Left ventricle myocardium superior (tissue), 1 donor: Measurements from ENCODE around the gene MYRIP. TPM values are rescaled to one million over a fixed set of nuclear protein-coding genes. Genes with fewer than 3 reads are reported as not detected.
"Not testable (repeated sequence)": the region's sequence is repeated elsewhere in the genome, so short reads cannot be mapped to it uniquely, and the experiment has no call there.

ENCODE experiments used
- ATAC-seq: fragments of 200-7000 bp; cut with Tn5 transposase; one replicate; pipeline ENCODE4 v1.9.1; 2020; ENCODE audit warnings: mild to moderate bottlenecking, moderate library complexity
- DNase-seq: peaks from one replicate; pipeline ENCODE4 v3.0.0-alpha.2; 2020
- intact Hi-C: fragments of 100-400 bp; cut with micrococcal nuclease; formaldehyde crosslinking; loops from one replicate; pipeline ENCODE4 v1.11.0; 2022
- long read RNA-seq: library from polyadenylated mRNA; unstranded; transcript quantifications from one replicate; pipeline ENCODE4 v2.0.0, GENCODE V29; 2021
- total RNA-seq: library from RNA; stranded (reverse); fragmentation: NEBNext Ultra II Directional; extraction: Animal tissue kit (Norgen Biotek cat#: 25700); gene quantifications from one replicate; pipeline ENCODE4 v1.2.1, GENCODE V29; 2021
- donor health status: DM: no; HTN: yes; CAD: no; lungs with severe emphysema.

MYRIP gene
- total RNA-seq = 0.84 TPM
- long read RNA-seq, partial matches to known transcripts = 1 of 10 reads
- long read RNA-seq, other reads (novel, unspliced or antisense) = 9 of 10 reads

DNA sequence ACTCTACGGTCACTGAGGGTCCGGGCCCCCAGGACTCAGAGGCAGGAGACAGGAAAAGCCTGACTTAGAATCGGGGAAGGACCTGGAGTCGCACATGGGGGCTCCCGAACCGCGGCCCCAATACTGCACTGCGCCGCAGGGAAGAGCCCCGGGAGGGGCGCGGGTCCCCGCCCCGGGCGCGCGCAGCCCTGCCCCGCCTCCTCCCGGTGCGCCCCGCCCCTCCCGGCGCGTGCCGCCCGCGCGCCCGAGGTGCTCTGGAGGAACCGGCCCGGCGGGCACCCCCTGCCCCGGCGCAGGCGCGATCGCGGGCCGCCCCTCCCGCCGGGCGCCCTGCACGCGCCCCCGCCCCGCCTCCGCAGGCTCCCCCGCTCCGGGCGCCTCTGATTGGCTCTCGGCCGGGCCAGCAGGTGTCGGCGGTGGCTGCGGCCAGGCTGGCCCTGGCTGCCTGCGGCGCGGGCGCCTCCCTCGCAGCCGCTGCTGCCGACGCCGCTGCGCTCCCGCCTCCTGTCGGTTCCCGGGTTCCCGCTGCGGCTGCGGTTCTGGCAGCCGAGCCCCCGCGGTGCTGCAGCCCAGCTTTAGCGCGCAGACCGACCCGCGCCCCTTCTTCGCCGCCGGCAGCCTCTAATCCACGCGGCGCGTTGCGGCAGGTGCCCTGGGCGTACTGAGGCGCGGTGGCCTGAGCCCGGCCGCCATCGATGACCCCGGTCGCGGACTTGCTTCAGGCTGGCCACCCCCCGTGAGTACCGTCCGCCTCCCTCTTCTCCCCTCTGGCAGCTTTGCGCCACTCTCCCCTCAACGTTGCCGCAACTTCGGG is at the start of gene MYRIP:
Gene MYRIP, plus strand, starts transcription at position 429 of the 814 bp plus-strand sequence. CDS start 91,208 bp downstream, outside the sequence.
- intact Hi-C loops = no loop called here
- peak; percentile 79 for DNase-seq
- ATAC-seq = peak; percentile 94

DNA sequence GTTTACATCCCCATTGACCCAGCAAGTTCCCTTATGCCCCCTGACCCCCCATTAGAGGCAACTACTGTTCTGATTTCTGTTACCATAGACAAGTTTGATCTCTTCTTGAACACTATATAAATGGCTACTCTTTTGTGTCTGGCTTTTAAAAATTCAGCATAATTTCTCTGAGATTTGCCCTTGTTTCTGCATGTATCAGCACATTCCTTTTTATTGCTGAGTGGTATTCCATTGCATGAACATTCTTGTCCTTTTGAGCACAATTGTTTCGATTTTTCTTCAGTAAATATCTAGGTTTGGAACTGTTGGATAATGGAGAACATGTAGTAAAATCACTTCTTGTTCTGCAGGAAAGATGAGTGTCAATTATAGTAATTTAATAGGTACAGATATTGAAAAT is 49.1 kb upstream of the MYRIP start:
- DNase-seq (no peak), ATAC-seq (no peak)
- intact Hi-C loops = no loop called here

GRCh38 chr3:39762537-39763070 is 46.8 kb upstream of the MYRIP start:
- ATAC-seq = no peak
- intact Hi-C loops = no loop called here
- DNase-seq = no peak

GRCh38 chr3:39763390-39763789 is 46.0 kb upstream of the MYRIP start:
- ATAC-seq (no peak), DNase-seq (no peak)
- intact Hi-C loops = no loop called here

- DNase-seq = no peak
- intact Hi-C loops = no loop called here
- ATAC-seq = no peak
Observed at GRCh38 chr3:39765575-39765974, 43.8 kb upstream of the MYRIP start.

GRCh38 chr3:39766433-39766832 is 43.0 kb upstream of the MYRIP start:
- intact Hi-C loops = no loop called here
- DNase-seq (no peak), ATAC-seq (no peak)

DNA sequence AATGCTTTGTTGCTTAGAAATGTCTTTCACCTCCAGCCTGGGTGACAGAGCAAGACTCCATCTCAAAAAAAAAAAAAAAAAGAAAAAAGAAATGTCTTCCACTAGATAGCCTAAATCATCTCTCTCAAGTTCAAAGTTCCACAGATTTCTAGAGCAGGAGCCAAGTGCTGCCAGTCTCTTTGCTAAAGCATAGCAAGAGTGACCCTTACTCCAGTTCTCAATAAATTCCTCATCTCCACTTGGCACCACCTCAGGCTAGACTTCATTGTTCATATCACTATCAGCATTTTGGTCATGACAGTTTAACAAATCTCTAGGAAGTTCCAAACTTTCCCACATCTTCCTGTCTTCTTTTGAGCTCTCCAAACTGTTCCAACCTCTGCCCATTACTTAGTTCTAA is 42.5 kb upstream of the MYRIP start:
- DNase-seq, ATAC-seq, intact Hi-C loops: not testable (repeated sequence)

DNA sequence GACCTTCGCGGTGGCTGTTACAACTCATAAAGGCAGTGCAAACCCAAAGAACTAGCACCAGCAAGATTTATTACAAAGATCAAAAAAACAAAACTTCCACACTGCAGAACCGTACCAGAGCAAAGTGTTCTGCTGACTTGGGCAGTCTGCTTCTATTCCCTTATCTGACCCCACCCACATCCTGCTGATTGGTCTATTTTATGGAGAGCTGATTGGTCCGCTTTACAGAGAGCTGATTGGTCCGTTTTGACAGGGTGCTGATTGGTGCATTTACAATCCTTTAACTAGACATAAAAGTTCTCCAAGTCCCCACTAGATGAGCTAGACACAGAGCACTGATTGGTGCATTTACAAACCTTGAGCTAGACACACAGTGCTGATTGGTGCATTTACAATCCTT is 31.2 kb upstream of the MYRIP start:
- intact Hi-C loops = not testable (repeated sequence)

GRCh38 chr3:39779511-39780230 is 29.7 kb upstream of the MYRIP start:
- intact Hi-C loops = no loop called here
- ATAC-seq = no peak
- no peak for DNase-seq

More for the DNA sequence above, 31.2 kb upstream of the MYRIP start:
- DNase-seq, ATAC-seq: not testable (repeated sequence)

GRCh38 chr3:39780352-39780751 is 29.1 kb upstream of the MYRIP start:
- intact Hi-C loops = no loop called here
- ATAC-seq = no peak
- DNase-seq = no peak

DNA sequence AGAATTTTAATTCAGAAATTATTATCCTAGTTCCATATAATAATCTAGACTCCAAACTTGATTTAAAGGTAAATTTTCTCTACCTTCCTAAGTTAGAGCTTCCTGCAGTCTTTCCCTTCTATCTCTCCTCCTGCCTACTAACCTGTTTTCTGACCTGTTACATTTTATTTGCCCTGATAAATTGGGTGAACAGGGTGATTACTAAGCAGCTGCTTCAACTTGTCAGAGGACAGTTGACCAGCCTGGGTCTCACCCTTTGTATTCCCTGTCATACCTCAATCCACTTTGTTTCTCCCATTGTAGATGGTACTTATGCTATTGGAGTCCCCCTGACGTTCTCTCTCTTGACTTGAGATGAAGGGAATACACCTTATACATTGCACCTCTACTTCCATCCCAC is 28.4 kb upstream of the MYRIP start:
- intact Hi-C loops = no loop called here
- ATAC-seq (no peak), DNase-seq (no peak)

- DNase-seq = no peak
- intact Hi-C loops = no loop called here
- ATAC-seq = no peak
Observed at GRCh38 chr3:39781632-39782031, 27.8 kb upstream of the MYRIP start.

- intact Hi-C loops = no loop called here
- ATAC-seq = no peak
Observed at GRCh38 chr3:39783680-39784079, 25.7 kb upstream of the MYRIP start.

DNA sequence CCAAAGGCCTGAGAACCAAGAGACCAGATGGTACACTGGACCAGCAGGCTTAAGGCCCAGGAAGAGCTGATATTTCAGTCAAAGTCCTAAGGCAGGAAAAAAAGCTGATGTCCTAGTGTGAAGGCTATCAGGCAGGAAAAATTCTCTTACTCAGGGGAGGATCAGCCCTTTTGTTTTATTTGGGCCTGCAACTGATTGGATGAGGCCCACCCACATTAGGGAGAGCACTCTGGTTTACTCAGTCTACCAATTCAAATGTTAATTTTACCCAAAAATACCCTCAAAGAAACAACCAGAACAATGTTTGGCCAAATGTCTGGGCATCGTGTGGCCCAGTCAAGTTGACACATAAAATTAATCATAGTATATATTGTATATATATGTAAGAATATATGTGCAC is 24.5 kb upstream of the MYRIP start:
- DNase-seq (no peak), ATAC-seq (no peak)
- intact Hi-C loops = no loop called here

More at GRCh38 chr3:39783680-39784079, 25.7 kb upstream of the MYRIP start:
- DNase-seq = no peak

DNA sequence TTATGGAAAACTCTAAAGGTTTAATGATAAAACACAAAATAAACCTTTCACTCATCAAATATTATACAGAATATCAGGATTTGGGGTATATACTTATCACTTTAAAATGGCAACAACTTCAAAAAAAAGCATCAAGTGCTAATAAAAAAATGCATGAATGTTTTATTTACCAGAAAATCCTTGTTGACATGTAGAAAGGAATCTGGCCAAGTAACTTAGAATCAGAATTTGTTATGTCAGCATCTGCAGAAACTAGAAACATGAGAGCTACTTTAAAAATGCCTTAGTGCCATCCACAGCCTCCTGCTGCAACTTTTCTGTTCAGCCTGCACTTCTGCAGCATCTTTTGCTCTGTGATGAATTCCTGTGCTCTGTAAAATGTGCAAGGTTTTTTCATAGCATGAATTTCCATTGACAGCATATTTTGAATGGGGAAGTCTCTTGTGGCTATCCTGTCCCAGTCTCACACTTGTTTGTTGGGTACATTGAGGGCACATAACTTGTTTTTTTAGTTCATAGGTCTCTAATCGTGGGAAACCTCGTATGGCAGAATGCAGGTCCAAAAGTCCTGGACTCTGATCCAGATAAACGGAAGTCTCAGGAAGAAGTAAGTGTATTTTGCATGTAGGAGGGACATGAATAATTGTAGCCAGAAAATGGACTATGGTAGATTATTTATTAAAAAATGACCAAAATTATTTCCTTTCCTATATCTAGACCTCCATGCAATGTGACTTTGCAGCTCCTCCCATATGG is 21.1 kb upstream of the MYRIP start:
- no peak for DNase-seq
- intact Hi-C loops = no loop called here
- no peak for ATAC-seq

- intact Hi-C loops = no loop called here
- DNase-seq (no peak), ATAC-seq (no peak)
Observed at GRCh38 chr3:39791603-39792002, 17.8 kb upstream of the MYRIP start.

- ATAC-seq (no peak), DNase-seq (no peak)
- intact Hi-C loops = no loop called here
Observed at GRCh38 chr3:39794880-39795279, 14.5 kb upstream of the MYRIP start.

GRCh38 chr3:39801216-39801615 is 8.2 kb upstream of the MYRIP start:
- intact Hi-C loops = no loop called here
- no peak for ATAC-seq

DNA sequence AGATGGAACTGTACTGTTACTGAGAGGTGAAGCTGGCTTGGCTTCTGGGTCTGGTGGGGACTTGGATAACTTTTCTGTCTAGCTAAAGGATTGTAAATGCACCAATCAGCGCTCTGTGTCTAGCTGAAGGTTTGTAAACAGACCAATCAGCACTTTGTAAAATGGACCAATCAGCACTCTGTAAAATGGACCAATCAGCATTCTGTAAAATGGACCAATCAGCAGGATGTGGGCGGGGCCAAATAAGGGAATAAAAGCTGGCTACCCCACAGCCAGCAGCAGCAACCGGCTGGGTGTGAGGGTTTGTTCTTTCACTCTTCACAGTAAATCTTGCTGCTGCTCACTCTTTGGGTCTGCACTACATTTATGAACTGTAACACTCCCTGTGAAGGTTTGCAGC is 6.9 kb upstream of the MYRIP start:
- ATAC-seq, intact Hi-C loops: not testable (repeated sequence)

More at GRCh38 chr3:39801216-39801615, 8.2 kb upstream of the MYRIP start:
- DNase-seq = no peak

More for the DNA sequence above, 6.9 kb upstream of the MYRIP start:
- not testable (repeated sequence) for DNase-seq
